Testis (tissue), 2 donors: ENCODE data around the gene CXCL12.

Source experiments
- POLR2A ChIP-seq: fragments of 450-650 bp; IDR thresholded peaks from one replicate; pipeline ENCODE4 v1.6.1; 2017; ENCODE audit warnings: antibody characterized with exemption, mild to moderate bottlenecking, moderate library complexity
- TF ChIP-seq, protein P1 (sequence below), 3 experiments: fragments of 450-650 bp in 2 of 3; fragments of 200-600 bp in 1 of 3; sonication (generic) in 1 of 3; IDR thresholded peaks; one replicate each; pipeline ENCODE4 v1.5.1; 2016 to 2019; ENCODE audit warnings: antibody characterized with exemption in 3 of 3, mild to moderate bottlenecking in 2 of 3, moderate library complexity in 1 of 3

DNA sequence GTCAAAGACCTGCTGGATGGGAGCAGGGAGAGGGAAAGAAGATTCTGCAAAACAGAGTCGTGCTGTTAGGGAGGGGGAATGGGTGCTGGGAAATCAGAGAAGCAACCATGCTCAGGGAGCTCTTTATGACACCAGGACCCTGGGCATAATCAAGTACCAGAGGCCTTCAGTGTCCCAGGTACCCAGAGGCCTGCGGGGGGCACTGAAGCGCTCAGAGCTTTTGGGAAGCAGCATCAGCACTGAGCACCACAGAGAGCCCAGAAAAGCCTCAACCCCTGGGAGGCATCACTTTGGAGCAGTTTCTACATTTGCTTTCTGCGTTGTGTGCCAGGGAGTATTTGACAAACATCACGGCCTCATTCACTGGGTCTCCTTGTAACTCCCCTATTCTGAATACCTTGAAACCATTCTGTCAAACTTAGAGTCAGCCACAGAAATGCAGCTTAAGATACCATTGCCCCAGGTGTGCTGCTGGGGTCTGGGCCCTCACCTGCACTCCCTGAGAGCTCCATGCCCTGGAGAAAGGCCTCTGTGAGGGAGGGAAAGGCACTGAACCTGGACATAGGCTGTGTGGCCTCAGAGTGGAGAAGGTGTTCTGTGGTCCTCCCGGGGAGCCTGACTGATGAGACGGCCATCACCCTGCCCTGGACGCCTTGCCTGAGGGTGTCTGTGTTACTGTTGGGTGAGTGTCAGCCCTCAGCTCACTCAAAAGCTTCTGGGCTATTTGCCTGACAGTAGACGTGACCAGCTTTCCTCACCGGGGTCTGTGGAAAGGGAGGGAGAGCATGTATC is 37.1 kb downstream of the CXCL12 start:
- TF ChIP-seq POLR2A = no peak
- TF ChIP-seq, protein P1, sequence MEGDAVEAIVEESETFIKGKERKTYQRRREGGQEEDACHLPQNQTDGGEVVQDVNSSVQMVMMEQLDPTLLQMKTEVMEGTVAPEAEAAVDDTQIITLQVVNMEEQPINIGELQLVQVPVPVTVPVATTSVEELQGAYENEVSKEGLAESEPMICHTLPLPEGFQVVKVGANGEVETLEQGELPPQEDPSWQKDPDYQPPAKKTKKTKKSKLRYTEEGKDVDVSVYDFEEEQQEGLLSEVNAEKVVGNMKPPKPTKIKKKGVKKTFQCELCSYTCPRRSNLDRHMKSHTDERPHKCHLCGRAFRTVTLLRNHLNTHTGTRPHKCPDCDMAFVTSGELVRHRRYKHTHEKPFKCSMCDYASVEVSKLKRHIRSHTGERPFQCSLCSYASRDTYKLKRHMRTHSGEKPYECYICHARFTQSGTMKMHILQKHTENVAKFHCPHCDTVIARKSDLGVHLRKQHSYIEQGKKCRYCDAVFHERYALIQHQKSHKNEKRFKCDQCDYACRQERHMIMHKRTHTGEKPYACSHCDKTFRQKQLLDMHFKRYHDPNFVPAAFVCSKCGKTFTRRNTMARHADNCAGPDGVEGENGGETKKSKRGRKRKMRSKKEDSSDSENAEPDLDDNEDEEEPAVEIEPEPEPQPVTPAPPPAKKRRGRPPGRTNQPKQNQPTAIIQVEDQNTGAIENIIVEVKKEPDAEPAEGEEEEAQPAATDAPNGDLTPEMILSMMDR (IDR thresholded peaks at IDR 0.05) = no peak
